Right atrium auricular region (tissue), 2 donors: ENCODE measurements around the gene PPEF2. TPM values are rescaled to one million over a fixed set of nuclear protein-coding genes. Genes with fewer than 3 reads are reported as not detected.

Experiments
- DNase-seq: peaks from one replicate; pipeline ENCODE4 v3.0.0-alpha.2; 2019; ENCODE audit warnings: low spot score
- H3K27ac ChIP-seq, 2 donors: fragments of 200-600 bp; sonication (generic); 1 replicate in 1 of 2; 2 replicates in 1 of 2; pipeline ENCODE4 v1.5.1; 2016 to 2019
- H3K27me3 ChIP-seq, 2 donors: fragments of 200-600 bp; sonication (generic); one replicate each; pipeline versions ENCODE4 v1.5.1 to v1.6.0; 2017 to 2019
- H3K36me3 ChIP-seq: fragments of 200-600 bp; sonication (generic); one replicate; pipeline ENCODE4 v1.5.1; 2016
- H3K4me1 ChIP-seq, 2 donors: fragments of 200-600 bp; sonication (generic); one replicate each; pipeline versions ENCODE4 v1.5.1 to v1.6.0; 2017 to 2019
- H3K4me3 ChIP-seq, 2 donors: fragments of 200-600 bp; sonication (generic); 1 replicate in 1 of 2; 2 replicates in 1 of 2; pipeline ENCODE4 v1.5.1; 2017 to 2019; ENCODE audit warnings: mild to moderate bottlenecking in 1 of 2, moderate library complexity in 1 of 2
- H3K9me3 ChIP-seq, 2 donors: fragments of 200-600 bp; sonication (generic); one replicate each; pipeline ENCODE4 v1.5.1; 2019
- CTCF ChIP-seq, 2 donors: fragments of 200-600 bp; sonication (generic); IDR thresholded peaks; one replicate each; pipeline ENCODE4 v1.5.1; 2019; ENCODE audit warnings: antibody characterized with exemption in 2 of 2
- total RNA-seq, 2 donors: library from RNA; depleted of rRNA; stranded (reverse); fragments of >200 nt; gene quantifications; one replicate each; pipeline ENCODE4 v1.1.0, GENCODE V29; 2016

PPEF2 gene
- total RNA-seq, 2 donors from 2014 or later: not detected

GRCh38 chr4:75819121-75819520, 83.1 kb downstream of the PPEF2 start:
- Histone ChIP-seq H3K9me3 (no peaks in the 10 kb centered on the region), H3K27me3 (no peaks in the 10 kb centered on the region), H3K4me1 (no peaks in the 10 kb centered on the region), H3K4me3 (no peak overlapping the region), H3K27ac (no peak overlapping the region), H3K36me3 (peaks cover 17% of the 10 kb centered on the region)
- DNase-seq: no peak
- TF ChIP-seq CTCF (IDR thresholded peaks at IDR 0.05): no peak

- no peak for TF ChIP-seq CTCF (IDR thresholded peaks at IDR 0.05)
- DNase-seq: no peak
Observed at GRCh38 chr4:75817901-75818300, 84.4 kb downstream of the PPEF2 start.

More at GRCh38 chr4:75817901-75818300, 84.4 kb downstream of the PPEF2 start:
- no peaks in the 10 kb centered on the region for H3K4me1 ChIP-seq
- no peak overlapping the region for H3K27ac ChIP-seq
- H3K9me3 ChIP-seq: no peaks in the 10 kb centered on the region
- H3K4me3 ChIP-seq: no peak overlapping the region
- H3K36me3 ChIP-seq: peaks cover 26% of the 10 kb centered on the region
- H3K27me3 ChIP-seq: no peaks in the 10 kb centered on the region

Other genes with a start within 250 kb of the PPEF2 start
- gene G3BP2, start 229.0 kb downstream of the PPEF2 start, total RNA-seq: 10 to 100 TPM; 59.5 to 65.4 TPM
- gene USO1, start 177.9 kb downstream of the PPEF2 start, total RNA-seq: 10 to 100 TPM; 76.4 to 87.2 TPM
- gene NAAA, start 38.6 kb upstream of the PPEF2 start, total RNA-seq: 10 to 100 TPM; 39.5 to 54.6 TPM
- 10 to 100 TPM; 22.1 to 22.6 TPM for gene SDAD1, start 88.5 kb upstream of the PPEF2 start, total RNA-seq
- gene CXCL9, start 105.1 kb upstream of the PPEF2 start, total RNA-seq: 1 to 10 TPM; 1.0 to 2.6 TPM
- under 1 TPM in 1 of 2 donors, not detected in 1; 0.28 TPM for gene CXCL10, start 121.0 kb upstream of the PPEF2 start, total RNA-seq
- not detected for gene CXCL11, start 133.6 kb upstream of the PPEF2 start, total RNA-seq
- 100 to 1,000 TPM in 1 of 2 donors, 10 to 100 TPM in 1; 75.6 to 139 TPM for gene ART3, start 172.3 kb upstream of the PPEF2 start, total RNA-seq
- 10 to 100 TPM; 13.7 to 14.9 TPM for gene NUP54, start 245.9 kb upstream of the PPEF2 start, total RNA-seq